ENCODE data around the gene HOXA2.

Gene HOXA2

GRCh38 chr7:27105301-27106031, 3.0 kb upstream of the HOXA2 start:
- ChIA-PET CTCF (no interaction called here), POLR2A (ENCODE audit: low non-redundant PET) (no interaction called here)
- no peak for DNase-seq (ENCODE audit: low spot score)
- no peak overlapping the region for H3K27ac ChIP-seq
- no peak for TF ChIP-seq CTCF (conservative IDR thresholded peaks at IDR 0.05; ENCODE audit: low read depth)

- no peak overlapping the region for H3K27ac ChIP-seq
- no peak for DNase-seq (ENCODE audit: low spot score)
- TF ChIP-seq CTCF (conservative IDR thresholded peaks at IDR 0.05; ENCODE audit: low read depth), result no peak
- ChIA-PET CTCF (interaction anchor here (0.6 kb wide), 2 partner anchors 422 to 693 kb away, joined by 3 to 4 read pairs; no protein-coding TSS in a partner anchor), POLR2A (ENCODE audit: low non-redundant PET) (no interaction called here)
Measured at GRCh38 chr7:27104341-27105058, 2.0 kb upstream of the HOXA2 start.

- no peak for TF ChIP-seq CTCF (conservative IDR thresholded peaks at IDR 0.05; ENCODE audit: low read depth)
Measured at GRCh38 chr7:27103489-27104226, 1.2 kb upstream of the HOXA2 start.

GRCh38 chr7:27101957-27102580, 414 bp downstream of the HOXA2 start:
- ChIA-PET POLR2A (ENCODE audit: low non-redundant PET) (no interaction called here), CTCF (no interaction called here)
- H3K27ac ChIP-seq, result no peak overlapping the region
- TF ChIP-seq CTCF (conservative IDR thresholded peaks at IDR 0.05; ENCODE audit: low read depth), result no peak
- DNase-seq (ENCODE audit: low spot score), result no peak

More at GRCh38 chr7:27103489-27104226, 1.2 kb upstream of the HOXA2 start:
- DNase-seq (ENCODE audit: low spot score), result no peak
- ChIA-PET CTCF (no interaction called here), POLR2A (ENCODE audit: low non-redundant PET) (no interaction called here)
- H3K27ac ChIP-seq, result no peak overlapping the region

GRCh38 chr7:27101171-27101956, 1.1 kb downstream of the HOXA2 start:
- DNase-seq (ENCODE audit: low spot score), result no peak
- ChIA-PET CTCF (interaction anchor here (1.4 kb wide), 1 partner anchor 247 kb away, joined by 3 read pairs; no protein-coding TSS in a partner anchor), POLR2A (ENCODE audit: low non-redundant PET) (no interaction called here)
- peak overlapping the region; percentile 31; the same call in 1 of the 2 replicates for H3K27ac ChIP-seq
- TF ChIP-seq CTCF (conservative IDR thresholded peaks at IDR 0.05; ENCODE audit: low read depth), result no peak
